H9 (cell line): ENCODE results near the gene KIF26B. TPM values are rescaled to one million over a fixed set of nuclear protein-coding genes. Genes with fewer than 3 reads are reported as not detected.
A peak's percentile ranks its signal among the peaks of the same experiment; 100 is the strongest.

ENCODE experiments used
- DNase-seq: peaks from one replicate; pipeline ENCODE4 v3.0.0-alpha.2; 2017
- H2AFZ ChIP-seq: one replicate; pipeline ENCODE4 v1.6.1; 2013; ENCODE audit warnings: mild to moderate bottlenecking, low read length, control low read depth, moderate library complexity
- H2AK5ac ChIP-seq: 2 replicates; pipeline ENCODE4 v1.6.1; 2013; ENCODE audit warnings: low read length, control low read depth, mixed read lengths; ENCODE audit not compliant: insufficient read length
- H2BK120ac ChIP-seq: one replicate; pipeline ENCODE4 v1.6.1; 2013; ENCODE audit warnings: low read depth, mild to moderate bottlenecking, low read length, control low read depth, inconsistent platforms; ENCODE audit not compliant: poor library complexity, severe bottlenecking
- H2BK12ac ChIP-seq: 2 replicates; pipeline ENCODE4 v1.6.1; 2013; ENCODE audit warnings: low read length, control low read depth, mixed read lengths, low read depth; ENCODE audit not compliant: insufficient read length
- H2BK15ac ChIP-seq: 2 replicates; pipeline ENCODE4 v1.6.1; 2013; ENCODE audit warnings: low read depth, low read length, control low read depth
- H2BK20ac ChIP-seq: one replicate; pipeline ENCODE4 v1.6.1; 2013; ENCODE audit warnings: low read depth, mild to moderate bottlenecking, low read length, control low read depth, inconsistent platforms; ENCODE audit not compliant: poor library complexity, severe bottlenecking
- H2BK5ac ChIP-seq: 2 replicates; pipeline ENCODE4 v1.6.1; 2013; ENCODE audit warnings: low read length, control low read depth, mixed read lengths; ENCODE audit not compliant: insufficient read length
- H3K14ac ChIP-seq: 2 replicates; pipeline ENCODE4 v1.6.1; 2013; ENCODE audit warnings: low read length, control low read depth; ENCODE audit not compliant: insufficient read depth
- H3K18ac ChIP-seq: 2 replicates; pipeline ENCODE4 v1.6.1; 2013; ENCODE audit warnings: low read depth, mild to moderate bottlenecking, mixed read lengths, low read length, control low read depth; ENCODE audit not compliant: insufficient read length
- H3K23ac ChIP-seq: 2 replicates; pipeline ENCODE4 v1.6.1; 2013; ENCODE audit warnings: low read length, control low read depth, mixed read lengths, low read depth; ENCODE audit not compliant: insufficient read length
- H3K23me2 ChIP-seq: 2 replicates; pipeline ENCODE4 v1.6.1; 2013; ENCODE audit warnings: low read depth, mild to moderate bottlenecking, mixed read lengths, low read length, control low read depth; ENCODE audit not compliant: insufficient read length, poor library complexity, severe bottlenecking
- H3K27ac ChIP-seq: 2 replicates; pipeline ENCODE4 v1.5.1; 2013; ENCODE audit warnings: low read length, control low read depth, mixed read lengths, low read depth; ENCODE audit not compliant: insufficient read length
- H3K27me3 ChIP-seq: 2 replicates; pipeline ENCODE4 v1.6.1; 2013; ENCODE audit warnings: low read length, control low read depth, inconsistent platforms; ENCODE audit not compliant: insufficient read depth
- H3K4ac ChIP-seq: 2 replicates; pipeline ENCODE4 v1.6.1; 2013; ENCODE audit warnings: low read depth, mild to moderate bottlenecking, control low read depth, inconsistent platforms, low read length, moderate library complexity
- H3K4me1 ChIP-seq: 2 replicates; pipeline ENCODE4 v1.6.1; 2013; ENCODE audit warnings: low read length, control low read depth, inconsistent platforms; ENCODE audit not compliant: insufficient read depth
- H3K4me2 ChIP-seq: 2 replicates; pipeline ENCODE4 v1.6.1; 2013; ENCODE audit warnings: low read length, control low read depth, mixed read lengths; ENCODE audit not compliant: insufficient read length, insufficient read depth
- H3K56ac ChIP-seq: 2 replicates; pipeline ENCODE4 v1.6.1; 2013; ENCODE audit warnings: low read depth, mild to moderate bottlenecking, mixed read lengths, low read length, control low read depth; ENCODE audit not compliant: insufficient read length
- H3K79me1 ChIP-seq: 2 replicates; pipeline ENCODE4 v1.6.1; 2013; ENCODE audit warnings: low read depth, mild to moderate bottlenecking, moderate library complexity, low read length, control low read depth, inconsistent platforms; ENCODE audit not compliant: insufficient read depth, poor library complexity, severe bottlenecking
- H3K79me2 ChIP-seq: 2 replicates; pipeline ENCODE4 v1.6.1; 2013; ENCODE audit warnings: low read length, control low read depth, inconsistent platforms; ENCODE audit not compliant: insufficient read depth
- H3K9ac ChIP-seq: 2 replicates; pipeline ENCODE4 v1.6.1; 2013; ENCODE audit warnings: low read length, control low read depth, mixed read lengths; ENCODE audit not compliant: insufficient read length; ENCODE audit errors: extremely low read depth
- H3K9me3 ChIP-seq: one replicate; pipeline ENCODE4 v1.6.1; 2013; ENCODE audit warnings: low read depth, low read length, inconsistent platforms; ENCODE audit not compliant: control insufficient read depth
- H3T11ph ChIP-seq: one replicate; pipeline ENCODE4 v1.6.1; 2013; ENCODE audit warnings: mild to moderate bottlenecking, low read length, control low read depth, inconsistent platforms
- H4K20me1 ChIP-seq: one replicate; pipeline ENCODE4 v1.6.1; 2013; ENCODE audit not compliant: control insufficient read depth, insufficient read length, insufficient read depth
- H4K5ac ChIP-seq: 2 replicates; pipeline ENCODE4 v1.6.1; 2013; ENCODE audit warnings: low read depth, mild to moderate bottlenecking, mixed read lengths, low read length, control low read depth; ENCODE audit not compliant: insufficient read length
- H4K8ac ChIP-seq: replicated peaks from 2 replicates; pipeline ENCODE4 v1.6.1; 2013; ENCODE audit warnings: low read length, control low read depth, mixed read lengths, low read depth; ENCODE audit not compliant: insufficient read length
- H4K91ac ChIP-seq: 2 replicates; pipeline ENCODE4 v1.6.1; 2013; ENCODE audit warnings: low read depth, mild to moderate bottlenecking, moderate library complexity, mixed read lengths, low read length, control low read depth; ENCODE audit not compliant: insufficient read length
- H3K27ac Mint-ChIP-seq, 3 experiments: 2 replicates in 2 of 3; 3 replicates in 1 of 3; pipeline ENCODE4 v1.8.0; 2020 to 2021; ENCODE audit warnings: mixed read lengths in 3 of 3, mild to moderate bottlenecking in 1 of 3, moderate library complexity in 1 of 3
- H3K27me3 Mint-ChIP-seq: 2 replicates; pipeline ENCODE4 v1.8.0; 2021; ENCODE audit warnings: low read depth, mild to moderate bottlenecking, moderate library complexity, mixed read lengths
- H3K36me3 Mint-ChIP-seq, 3 experiments: 2 replicates in 2 of 3; 3 replicates in 1 of 3; pipeline ENCODE4 v1.8.0; 2020 to 2021; ENCODE audit warnings: low read depth in 3 of 3, mixed read lengths in 3 of 3; ENCODE audit not compliant: insufficient read depth in 1 of 3
- H3K4me1 Mint-ChIP-seq, 2 experiments: 2 replicates each; pipeline ENCODE4 v1.8.0; 2020; ENCODE audit warnings: mixed read lengths in 2 of 2
- H3K4me3 Mint-ChIP-seq, 2 experiments: 2 replicates in 1 of 2; 3 replicates in 1 of 2; pipeline ENCODE4 v1.8.0; 2020 to 2021; ENCODE audit warnings: mild to moderate bottlenecking in 2 of 2, mixed read lengths in 2 of 2, moderate library complexity in 1 of 2
- H3K9me3 Mint-ChIP-seq, 2 experiments: 2 replicates in 1 of 2; 3 replicates in 1 of 2; pipeline ENCODE4 v1.8.0; 2020; ENCODE audit warnings: mild to moderate bottlenecking in 2 of 2, mixed read lengths in 2 of 2, moderate library complexity in 1 of 2
- CTCF ChIP-seq: fragments of 200-600 bp; sonication (generic); conservative IDR thresholded peaks from 3 replicates; pipeline ENCODE4 v1.8.0; 2021; ENCODE audit warnings: antibody characterized with exemption, mild to moderate bottlenecking
- WGBS: extraction: QIAGEN DNeasy Blood & Tissue Kit; methylation state at CpG from one replicate; pipeline ENCODE4 v1.1.7; 2013; ENCODE audit warnings: missing lambda C conversion rate, low lambda C conversion rate, mixed read lengths; ENCODE audit not compliant: insufficient read length; ENCODE audit errors: extremely low coverage; 5-methylcytosine and 5-hydroxymethylcytosine counted together
- total RNA-seq: library from RNA; stranded (reverse); gene quantifications from 2 replicates; pipeline ENCODE4 v1.2.1, GENCODE V29; 2021

The KIF26B gene
- total RNA-seq, 1 experiment from 2014 or later, result 0.13 TPM

- H2BK15ac ChIP-seq, result no peak overlapping the region
- no peaks in the 10 kb centered on the region for H4K20me1 ChIP-seq
- H4K8ac ChIP-seq, result no peak overlapping the region
- H3K79me1 ChIP-seq, result no peaks in the 10 kb centered on the region
- H3K79me2 ChIP-seq, result no peaks in the 10 kb centered on the region; the same call in 1 of the 2 replicates
- peak; percentile 12 for DNase-seq
- H3K18ac ChIP-seq, result no peak overlapping the region
- H3K4me2 ChIP-seq, result no peak overlapping the region
- H2BK12ac ChIP-seq, result no peak overlapping the region
- no peak overlapping the region for H3K23ac ChIP-seq
- no peak overlapping the region for H2AK5ac ChIP-seq
- no peaks in the 10 kb centered on the region for H3K9me3 ChIP-seq
- Mint-ChIP-seq H3K4me3 (no peak overlapping the region), H3K4me1 (peaks cover 19 to 24% of the 10 kb centered on the region in 2 experiments), H3K9me3 (no peaks in the 10 kb centered on the region), H3K27ac (no peak overlapping the region), H3K36me3 (no peaks in the 10 kb centered on the region; a peak in 2 of 7 replicates), H3K27me3 (peaks cover 2% of the 10 kb centered on the region; the same call in 1 of the 2 replicates)
- no peak overlapping the region for H2BK120ac ChIP-seq
- no peak overlapping the region for H4K5ac ChIP-seq
- H4K91ac ChIP-seq, result no peak overlapping the region
- no peak overlapping the region for H3K56ac ChIP-seq
- TF ChIP-seq CTCF, result no peak
- no CpG with 5 or more reads among the region's 5 CpGs for WGBS
- H3K14ac ChIP-seq, result no peak overlapping the region
- no peak overlapping the region for H3T11ph ChIP-seq
- H3K9ac ChIP-seq, result no peak overlapping the region
- no peak overlapping the region for H2BK5ac ChIP-seq
- no peak overlapping the region for H2BK20ac ChIP-seq
- no peaks in the 10 kb centered on the region for H3K4me1 ChIP-seq
- no peaks in the 10 kb centered on the region for H3K27me3 ChIP-seq
- no peak overlapping the region for H3K27ac ChIP-seq
- no peak overlapping the region for H3K4ac ChIP-seq
- no peaks in the 10 kb centered on the region for H3K23me2 ChIP-seq
- no peak overlapping the region for H2AFZ ChIP-seq
Measured at GRCh38 chr1:245707941-245708340, 553.2 kb downstream of the KIF26B start.
